IMR-90 (cell line): ENCODE results near the gene KIRREL2. TPM values are rescaled to one million over a fixed set of nuclear protein-coding genes. Genes with fewer than 3 reads are reported as not detected.

Experiments used
- ATAC-seq: fragments of 200-7000 bp; cut with Tn5 transposase; 2 replicates; pipeline ENCODE4 v1.9.1; 2020; ENCODE audit warnings: low read depth, mild to moderate bottlenecking, moderate library complexity
- BruUV-seq: library from RNA; stranded (reverse); fragments of 400-500 nt; replicated peaks from 2 replicates; lab custom pipeline; 2021; lab: Mats Ljungman, UMichigan
- CTCF ChIA-PET: fragments of 300-600 bp; formaldehyde crosslinking; extraction: SDS; loops from one replicate; lab custom pipeline; 2021; ENCODE audit warnings: antibody characterized with exemption; lab: Yijun Ruan, JAX
- POLR2A ChIA-PET: fragments of 300-600 bp; sonication (Branson Sonifier 250); formaldehyde crosslinking; loops from one replicate; lab custom pipeline; 2022; ENCODE audit warnings: antibody characterized with exemption; ENCODE audit not compliant: unreplicated experiment; lab: Charles Lee
- DNase-seq: peaks from one replicate; pipeline ENCODE4 v3.0.0; 2013
- H2AFZ ChIP-seq: replicated peaks from 2 replicates; pipeline ENCODE3; 2013; ENCODE audit warnings: low read length, mild to moderate bottlenecking; ENCODE audit not compliant: poor library complexity
- H2AK5ac ChIP-seq: 2 replicates; pipeline ENCODE4 v1.6.1; 2013; ENCODE audit warnings: low read depth, low read length, inconsistent platforms
- H2AK9ac ChIP-seq: replicated peaks from 2 replicates; pipeline ENCODE3; 2013; ENCODE audit warnings: mild to moderate bottlenecking, low read depth, low read length, moderate library complexity; ENCODE audit not compliant: poor library complexity
- H2BK120ac ChIP-seq: 2 replicates; pipeline ENCODE4 v1.6.1; 2013; ENCODE audit warnings: low read depth, low read length, inconsistent platforms
- H2BK15ac ChIP-seq: 3 replicates; pipeline ENCODE4 v1.6.1; 2013; ENCODE audit warnings: low read depth, low read length, inconsistent platforms
- H2BK20ac ChIP-seq: 2 replicates; pipeline ENCODE4 v1.6.1; 2013; ENCODE audit warnings: low read depth, mild to moderate bottlenecking, inconsistent platforms, low read length, moderate library complexity
- H2BK5ac ChIP-seq: 2 replicates; pipeline ENCODE4 v1.6.1; 2013; ENCODE audit warnings: mild to moderate bottlenecking, low read depth, low read length, inconsistent platforms; ENCODE audit not compliant: poor library complexity, severe bottlenecking
- H3K14ac ChIP-seq: replicated peaks from 2 replicates; pipeline ENCODE4 v1.6.1; 2013; ENCODE audit warnings: low read depth, low read length, inconsistent platforms
- H3K18ac ChIP-seq: 2 replicates; pipeline ENCODE4 v1.6.1; 2013; ENCODE audit warnings: low read depth, low read length, control low read depth
- H3K23ac ChIP-seq: 2 replicates; pipeline ENCODE4 v1.6.1; 2013; ENCODE audit warnings: low read depth, low read length, inconsistent platforms
- H3K27ac ChIP-seq: 2 replicates; pipeline ENCODE4 v1.5.1; 2013; ENCODE audit warnings: mild to moderate bottlenecking, control low read depth, low read length; ENCODE audit not compliant: insufficient read depth
- H3K27me3 ChIP-seq: 2 replicates; pipeline ENCODE4 v1.6.1; 2013; ENCODE audit warnings: low read length; ENCODE audit not compliant: control insufficient read depth, insufficient read depth
- H3K36me3 ChIP-seq: 2 replicates; pipeline ENCODE4 v1.6.1; 2013; ENCODE audit warnings: low read length, mixed read lengths; ENCODE audit not compliant: control insufficient read depth, insufficient read depth
- H3K4ac ChIP-seq: 2 replicates; pipeline ENCODE4 v1.6.1; 2013; ENCODE audit warnings: low read depth, low read length, inconsistent platforms
- H3K4me1 ChIP-seq: 2 replicates; pipeline ENCODE4 v1.6.1; 2013; ENCODE audit warnings: low read length, mixed read lengths; ENCODE audit not compliant: control insufficient read depth, insufficient read depth
- H3K4me2 ChIP-seq: 2 replicates; pipeline ENCODE4 v1.6.1; 2013; ENCODE audit warnings: low read depth, mild to moderate bottlenecking, control low read depth, low read length, moderate library complexity
- H3K4me3 ChIP-seq: 2 replicates; pipeline ENCODE4 v1.5.1; 2013; ENCODE audit warnings: low read depth, mild to moderate bottlenecking, control low read depth, low read length, moderate library complexity; ENCODE audit not compliant: insufficient read depth
- H3K56ac ChIP-seq: 2 replicates; pipeline ENCODE4 v1.6.1; 2013; ENCODE audit warnings: low read length, inconsistent platforms; ENCODE audit not compliant: insufficient read depth; ENCODE audit errors: extremely low read depth
- H3K79me1 ChIP-seq, 2 experiments: 2 replicates each; pipeline ENCODE4 v1.6.1; 2013; ENCODE audit warnings: low read length in 2 of 2, inconsistent platforms in 1 of 2, low read depth in 1 of 2
- H3K9ac ChIP-seq: 2 replicates; pipeline ENCODE4 v1.6.1; 2013; ENCODE audit warnings: low read depth, low read length, control low read depth
- H3K9me1 ChIP-seq: 2 replicates; pipeline ENCODE4 v1.6.1; 2013; ENCODE audit warnings: low read length, inconsistent platforms; ENCODE audit not compliant: insufficient read depth
- H3K9me3 ChIP-seq: 2 replicates; pipeline ENCODE4 v1.6.1; 2013; ENCODE audit warnings: low read length; ENCODE audit not compliant: control insufficient read depth, insufficient read depth
- H4K20me1 ChIP-seq: 2 replicates; pipeline ENCODE4 v1.6.1; 2013; ENCODE audit warnings: low read length, inconsistent platforms; ENCODE audit not compliant: insufficient read depth
- H4K5ac ChIP-seq: 2 replicates; pipeline ENCODE4 v1.6.1; 2013; ENCODE audit warnings: mild to moderate bottlenecking, low read depth, low read length, control low read depth
- H4K8ac ChIP-seq, 2 experiments: 2 replicates each; pipeline ENCODE4 v1.6.1; 2013; ENCODE audit warnings: low read depth in 2 of 2, low read length in 2 of 2, control low read depth in 1 of 2, inconsistent platforms in 1 of 2
- H4K91ac ChIP-seq: 2 replicates; pipeline ENCODE4 v1.6.1; 2013; ENCODE audit warnings: low read depth, low read length, inconsistent platforms; ENCODE audit not compliant: insufficient read depth
- ELK1 ChIP-seq: fragments of 150-350 bp; IDR thresholded peaks from 2 replicates; pipeline ENCODE4 v1.6.1; 2016; ENCODE audit warnings: low read depth, mild to moderate bottlenecking, low read length, moderate library complexity, borderline replicate concordance
- MAFK ChIP-seq: IDR thresholded peaks from 2 replicates; pipeline ENCODE4 v1.6.1; 2012; ENCODE audit warnings: low read depth, low read length, improper control_type of control experiment
- MAZ ChIP-seq: IDR thresholded peaks from 2 replicates; pipeline ENCODE4 v1.6.1; 2012; ENCODE audit warnings: low read depth, mild to moderate bottlenecking, low read length, improper control_type of control experiment, moderate library complexity, borderline replicate concordance
- MXI1 ChIP-seq: IDR thresholded peaks from 2 replicates; pipeline ENCODE4 v1.6.1; 2012; ENCODE audit warnings: low read depth, mild to moderate bottlenecking, low read length, moderate library complexity, borderline replicate concordance
- RCOR1 ChIP-seq: IDR thresholded peaks from 2 replicates; pipeline ENCODE4 v1.6.1; 2012; ENCODE audit warnings: mild to moderate bottlenecking, low read length, improper control_type of control experiment; ENCODE audit not compliant: insufficient replicate concordance
- SMC3 ChIP-seq: fragments of 150-350 bp; IDR thresholded peaks from 2 replicates; pipeline ENCODE4 v1.6.1; 2016; ENCODE audit warnings: low read depth, mild to moderate bottlenecking, antibody characterized with exemption, low read length, moderate library complexity
- WGBS, 2 experiments: methylation state at CpG; one replicate each; pipeline versions ENCODE4 v1.1.5 to v1.1.7; 2013; ENCODE audit warnings: missing lambda C conversion rate in 2 of 2; ENCODE audit not compliant: insufficient read length in 1 of 2; ENCODE audit errors: extremely low coverage in 2 of 2; 5-methylcytosine and 5-hydroxymethylcytosine counted together
- dilution Hi-C: fragments of 300-500 bp; cut with HindIII; formaldehyde crosslinking; loops from one replicate; pipeline ENCODE4 v1.14.3; 2018; ENCODE audit warnings: low sequenced_read_pairs; ENCODE audit not compliant: unreplicated experiment
- in situ Hi-C: fragments of 300-500 bp; cut with MboI; formaldehyde crosslinking; loops from 3 replicates; pipeline ENCODE4 v1.14.3; 2019; ENCODE audit warnings: low sequenced_read_pairs, inconsistent platforms, mixed read lengths
- intact Hi-C: fragments of 100-400 bp; cut with micrococcal nuclease; formaldehyde crosslinking; loops from 2 replicates; pipeline ENCODE4 v1.10.0; 2022
- polyA plus RNA-seq, 3 experiments: library from polyadenylated mRNA; depleted of rRNA; stranded (reverse); fragments of >200 nt; gene quantifications; 2 replicates each; pipeline ENCODE4 v1.2.3, GENCODE V29; 2012; ENCODE audit warnings: low replicate concordance in 1 of 3
- total RNA-seq: library from RNA; depleted of rRNA; stranded (reverse); fragments of >200 nt; gene quantifications from 2 replicates; pipeline ENCODE4 v1.2.3, GENCODE V29; 2012

Gene KIRREL2
- total and polyA plus RNA-seq, 2 of the 4 experiments (the other 2 are of a cell fraction), result not detected

GRCh38 chr19:35903550-35904179 is 47.0 kb downstream of the KIRREL2 start:
- WGBS, 2 experiments, result 11% methylated on average over 12 of the region's 24 CpGs; no CpG with 5 or more reads in 1 of the 2 experiments
- Histone ChIP-seq H3K14ac (0 out of 2 replicates have a peak overlapping the region, but pooled peaks have one; percentile 87), H4K91ac (peak overlapping the region; percentile 91), H2BK120ac (peak overlapping the region; percentile 83), H3K36me3 (no peaks in the 10 kb centered on the region), H3K79me1 (peaks cover 3 to 15% of the 10 kb centered on the region in 2 experiments; a peak in 3 of 4 replicates), H4K8ac (peak overlapping the region; percentile 77 to 98), H2BK5ac (peak overlapping the region; percentile 59), H2AK5ac (peak overlapping the region; percentile 91), H3K9me1 (peaks cover 22% of the 10 kb centered on the region), H4K20me1 (no peaks in the 10 kb centered on the region), H3K27ac (peak overlapping the region; percentile 72), H2BK15ac (peak overlapping the region; percentile 80; the same call in 1 of the 3 replicates), H3K4ac (peak overlapping the region; percentile 93), H3K4me1 (peaks cover 31% of the 10 kb centered on the region), H3K4me3 (no peak overlapping the region), H3K23ac (no peak overlapping the region; the same call in 1 of the 2 replicates), H3K9me3 (no peaks in the 10 kb centered on the region), H3K18ac (peak overlapping the region; percentile 26), H3K9ac (peak overlapping the region; percentile 58), H2BK20ac (peak overlapping the region; percentile 16), H3K27me3 (no peaks in the 10 kb centered on the region), H2AK9ac (peak overlapping the region; percentile 21), H3K4me2 (peak overlapping the region; percentile 25), H2AFZ (peak overlapping the region; percentile 89), H4K5ac (peak overlapping the region; percentile 93), H3K56ac (no peak overlapping the region)
- peak; percentile 73 for DNase-seq
- intact Hi-C loops, result no loop called here
- dilution Hi-C loops, result no loop called here
- no TSS peak for BruUV-seq
- TF ChIP-seq SMC3 (no peak), RCOR1 (no peak), ELK1 (no peak), MAFK (no peak), MAZ (peak; percentile 92), MXI1 (no peak)
- ChIA-PET POLR2A (no interaction called here), CTCF (no interaction called here)
- in situ Hi-C loops, result no loop called here
- ATAC-seq, result peak; percentile 30
